Common myeloid progenitor, CD34-positive (primary cell): ENCODE measurements around the gene MYL9. TPM values are rescaled to one million over a fixed set of nuclear protein-coding genes. Genes with fewer than 3 reads are reported as not detected.

Source experiments
- CTCF ChIA-PET: fragments of 350-600 bp; sonication (Branson Sonifier 250); formaldehyde crosslinking; loops from one replicate; lab custom pipeline; 2021; ENCODE audit warnings: antibody characterized with exemption; lab: Charles Lee
- POLR2A ChIA-PET: fragments of 350-600 bp; sonication (Branson Sonifier 250); formaldehyde crosslinking; loops from one replicate; lab custom pipeline; 2021; ENCODE audit warnings: antibody characterized with exemption; lab: Charles Lee
- DNase-seq, 3 donors: peaks; one replicate each; pipeline versions ENCODE4 v3.0.0 to v3.0.0-alpha.2; 2013
- H3K27ac ChIP-seq, 2 experiments: 1 replicate in 1 of 2; 2 replicates in 1 of 2; pipeline ENCODE4 v1.7.0; 2013; ENCODE audit warnings: inconsistent platforms in 2 of 2, low read length in 2 of 2, mild to moderate bottlenecking in 2 of 2, low read depth in 1 of 2, moderate library complexity in 1 of 2; ENCODE audit not compliant: severe bottlenecking in 2 of 2, insufficient read depth in 1 of 2, poor library complexity in 1 of 2
- H3K27me3 ChIP-seq, 5 experiments: replicated peaks in 2 of 5; 1 replicate in 3 of 5; 2 replicates in 2 of 5; pipeline versions ENCODE4 v1.6.1 to v1.7.0; 2013; ENCODE audit warnings: low read length in 4 of 5, mild to moderate bottlenecking in 2 of 5, moderate library complexity in 2 of 5, inconsistent platforms in 1 of 5; ENCODE audit not compliant: insufficient read depth in 5 of 5, control insufficient read depth in 4 of 5
- H3K36me3 ChIP-seq, 4 experiments: 1 replicate in 2 of 4; 2 replicates in 2 of 4; pipeline versions ENCODE4 v1.6.1 to v1.7.0; 2013; ENCODE audit warnings: low read length in 3 of 4, control low read depth in 1 of 4, mild to moderate bottlenecking in 1 of 4; ENCODE audit not compliant: control insufficient read depth in 4 of 4, insufficient read depth in 4 of 4
- H3K4me1 ChIP-seq, 4 experiments: 1 replicate in 3 of 4; 2 replicates in 1 of 4; pipeline versions ENCODE4 v1.6.1 to v1.7.1; 2013; ENCODE audit warnings: low read length in 3 of 4, mild to moderate bottlenecking in 3 of 4, control low read depth in 1 of 4, inconsistent platforms in 1 of 4, moderate library complexity in 1 of 4; ENCODE audit not compliant: control insufficient read depth in 4 of 4, insufficient read depth in 4 of 4; ENCODE audit errors: control extremely low read depth in 1 of 4
- H3K4me3 ChIP-seq, 7 experiments: 1 replicate in 4 of 7; 2 replicates in 3 of 7; pipeline versions ENCODE4 v1.5.1 to v1.7.0; 2013; ENCODE audit warnings: mild to moderate bottlenecking in 7 of 7, low read length in 6 of 7, moderate library complexity in 6 of 7, inconsistent platforms in 2 of 7, low read depth in 2 of 7, control low read depth in 1 of 7; ENCODE audit not compliant: insufficient read depth in 4 of 7, control insufficient read depth in 1 of 7; ENCODE audit errors: extremely low read depth in 1 of 7
- H3K9me3 ChIP-seq, 5 experiments: 1 replicate in 4 of 5; 2 replicates in 1 of 5; pipeline versions ENCODE4 v1.6.1 to v1.7.1; 2013; ENCODE audit warnings: low read length in 4 of 5, mild to moderate bottlenecking in 2 of 5, inconsistent platforms in 1 of 5, low read depth in 1 of 5, moderate library complexity in 1 of 5; ENCODE audit not compliant: control insufficient read depth in 4 of 5, insufficient read depth in 2 of 5; ENCODE audit errors: control extremely low read depth in 1 of 5
- WGBS: methylation state at CpG from one replicate; pipeline ENCODE4 v1.1.5; 2013; ENCODE audit not compliant: insufficient coverage; 5-methylcytosine and 5-hydroxymethylcytosine counted together
- polyA plus RNA-seq: library from polyadenylated mRNA; unstranded; fragments of 120-200 nt; gene quantifications from one replicate; pipeline ENCODE4 v1.2.1, GENCODE V29; 2013

Gene MYL9
- polyA plus RNA-seq, result 4.9 TPM

DNA sequence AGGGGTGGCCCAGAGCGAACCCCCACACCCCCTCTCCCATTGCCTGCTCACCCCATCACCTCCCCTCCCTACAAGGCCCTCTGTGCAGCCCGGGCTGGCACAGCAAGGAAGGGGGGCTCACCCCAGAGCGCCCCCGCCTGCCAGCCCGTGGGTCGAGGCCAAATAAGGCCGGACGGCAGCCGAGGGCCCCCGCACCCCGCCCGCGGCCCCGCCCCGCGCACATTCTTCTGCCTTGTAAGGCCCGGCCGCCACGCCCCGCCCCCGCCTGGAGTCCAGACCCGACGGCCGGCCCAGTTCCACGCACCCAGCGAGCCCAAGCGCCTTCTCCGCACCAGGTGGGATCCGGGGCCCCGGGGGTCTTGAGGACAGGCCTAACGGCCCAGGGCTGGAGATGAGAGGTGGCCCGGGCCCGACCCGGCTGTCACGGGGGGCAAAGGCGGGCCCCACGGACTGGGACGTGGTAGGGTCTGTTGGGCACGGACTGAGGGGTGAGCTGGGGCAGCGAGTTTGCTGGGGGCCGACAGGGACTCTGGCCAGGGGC, at the start of gene MYL9:
TSS of gene MYL9 (plus strand) at position 293 of the 541 bp plus-strand sequence. CDS start 3,366 bp downstream, outside the sequence.
- H3K27me3 ChIP-seq, result no peaks in the 10 kb centered on the region
- H3K9me3 ChIP-seq, result no peaks in the 10 kb centered on the region
- H3K4me1 ChIP-seq, result peaks cover 0 to 13% (median 9%) of the 10 kb centered on the region in 4 experiments
- H3K36me3 ChIP-seq, result no peaks in the 10 kb centered on the region
- POLR2A ChIA-PET, result interaction anchor here (0.6 kb wide), 1 partner anchor 1453 kb away, joined by 3 read pairs; no protein-coding TSS in a partner anchor
- 5% methylated on average over 30 of the region's 41 CpGs for WGBS
- peak within 1 kb of the TSS in 6 of 7 experiments; percentile 18 to 73 (median 52) for H3K4me3 ChIP-seq
- DNase-seq, result peak in 1 of 3 donors; percentile 35
- CTCF ChIA-PET, result interaction anchor here (1.0 to 2.3 kb wide), 3 partner anchors 9 to 49 kb away, joined by 3 to 11 read pairs (median 3); no protein-coding TSS in a partner anchor
- H3K27ac ChIP-seq, result no peak within 1 kb of the TSS

- WGBS, result 41% methylated on average over 6 of the region's 8 CpGs
- Histone ChIP-seq H3K27ac (peak overlapping the region in 1 of 2 experiments; percentile 12), H3K4me1 (peaks cover 3 to 31% (median 15%) of the 10 kb centered on the region in 4 experiments), H3K4me3 (no peak overlapping the region), H3K9me3 (no peaks in the 10 kb centered on the region), H3K27me3 (no peaks in the 10 kb centered on the region), H3K36me3 (peaks cover 3 to 11% (median 8%) of the 10 kb centered on the region in 4 experiments)
- DNase-seq, result peak; percentile 20 to 66 (median 55)
- CTCF ChIA-PET, result interaction anchor here (0.8 to 1.4 kb wide), 3 partner anchors 28 to 50 kb away, joined by 3 to 4 read pairs (median 3); no protein-coding TSS in a partner anchor
- POLR2A ChIA-PET, result no interaction called here
These were observed 49.3 kb upstream of the MYL9 start for GRCh38 chr20:36491901-36492617.

DNA sequence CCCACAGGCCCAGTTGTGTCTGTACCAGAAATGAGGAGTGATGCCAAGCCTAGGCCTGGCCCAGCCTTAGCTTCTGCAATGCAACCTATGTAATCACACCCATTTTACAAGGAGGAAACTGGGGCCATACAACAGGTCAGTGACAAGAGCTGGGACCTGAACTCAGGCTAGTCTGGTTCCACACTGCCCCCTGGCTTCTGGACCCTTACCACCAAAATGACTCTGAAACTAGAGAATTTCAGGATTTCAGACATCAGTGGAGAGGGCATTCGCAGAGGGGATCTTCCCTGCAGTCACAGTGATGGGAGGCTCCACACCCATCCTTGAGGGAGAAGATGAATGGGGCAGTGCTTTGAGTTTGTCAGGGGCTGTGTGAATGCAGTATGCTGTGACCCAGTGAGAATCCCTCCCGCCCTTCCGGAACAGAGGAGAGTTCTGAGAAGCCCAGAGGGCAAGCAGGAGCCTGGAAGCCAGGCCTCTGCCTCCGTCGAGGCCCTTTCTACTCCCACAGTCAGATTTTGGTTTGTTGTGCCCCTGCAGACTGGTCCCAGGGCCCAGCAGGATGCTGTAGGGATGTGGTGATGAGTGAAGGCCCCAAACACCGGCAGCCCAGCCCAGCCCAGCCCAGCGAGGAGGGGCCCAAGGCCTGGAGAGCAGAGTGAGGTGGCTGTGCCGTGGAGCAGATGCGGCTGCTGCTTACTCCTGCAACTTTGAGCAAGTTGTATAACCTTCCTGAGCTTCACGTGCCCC, 48.1 kb upstream of the MYL9 start:
- peaks cover 3 to 31% (median 15%) of the 10 kb centered on the region in 4 experiments for H3K4me1 ChIP-seq
- 96% methylated on average over 10 of the region's 10 CpGs for WGBS
- H3K4me3 ChIP-seq, result no peak overlapping the region
- H3K36me3 ChIP-seq, result peaks cover 3 to 21% (median 16%) of the 10 kb centered on the region in 4 experiments
- H3K27ac ChIP-seq, result no peak overlapping the region
- H3K27me3 ChIP-seq, result no peaks in the 10 kb centered on the region
- peak in 1 of 3 donors; percentile 20 for DNase-seq
- H3K9me3 ChIP-seq, result no peaks in the 10 kb centered on the region
- CTCF ChIA-PET, result interaction anchor here (1.3 kb wide), 1 partner anchor 49 kb away, joined by 3 read pairs; no protein-coding TSS in a partner anchor
- POLR2A ChIA-PET, result no interaction called here

GRCh38 chr20:36493801-36494114, 47.6 kb upstream of the MYL9 start:
- Histone ChIP-seq H3K4me1 (peaks cover 3 to 31% (median 15%) of the 10 kb centered on the region in 4 experiments), H3K27me3 (no peaks in the 10 kb centered on the region), H3K36me3 (peaks cover 3 to 26% (median 21%) of the 10 kb centered on the region in 4 experiments), H3K4me3 (no peak overlapping the region), H3K27ac (no peak overlapping the region), H3K9me3 (no peaks in the 10 kb centered on the region)
- no peak for DNase-seq
- 96% methylated on average over 7 of the region's 7 CpGs for WGBS
- ChIA-PET POLR2A (no interaction called here), CTCF (no interaction called here)

DNA sequence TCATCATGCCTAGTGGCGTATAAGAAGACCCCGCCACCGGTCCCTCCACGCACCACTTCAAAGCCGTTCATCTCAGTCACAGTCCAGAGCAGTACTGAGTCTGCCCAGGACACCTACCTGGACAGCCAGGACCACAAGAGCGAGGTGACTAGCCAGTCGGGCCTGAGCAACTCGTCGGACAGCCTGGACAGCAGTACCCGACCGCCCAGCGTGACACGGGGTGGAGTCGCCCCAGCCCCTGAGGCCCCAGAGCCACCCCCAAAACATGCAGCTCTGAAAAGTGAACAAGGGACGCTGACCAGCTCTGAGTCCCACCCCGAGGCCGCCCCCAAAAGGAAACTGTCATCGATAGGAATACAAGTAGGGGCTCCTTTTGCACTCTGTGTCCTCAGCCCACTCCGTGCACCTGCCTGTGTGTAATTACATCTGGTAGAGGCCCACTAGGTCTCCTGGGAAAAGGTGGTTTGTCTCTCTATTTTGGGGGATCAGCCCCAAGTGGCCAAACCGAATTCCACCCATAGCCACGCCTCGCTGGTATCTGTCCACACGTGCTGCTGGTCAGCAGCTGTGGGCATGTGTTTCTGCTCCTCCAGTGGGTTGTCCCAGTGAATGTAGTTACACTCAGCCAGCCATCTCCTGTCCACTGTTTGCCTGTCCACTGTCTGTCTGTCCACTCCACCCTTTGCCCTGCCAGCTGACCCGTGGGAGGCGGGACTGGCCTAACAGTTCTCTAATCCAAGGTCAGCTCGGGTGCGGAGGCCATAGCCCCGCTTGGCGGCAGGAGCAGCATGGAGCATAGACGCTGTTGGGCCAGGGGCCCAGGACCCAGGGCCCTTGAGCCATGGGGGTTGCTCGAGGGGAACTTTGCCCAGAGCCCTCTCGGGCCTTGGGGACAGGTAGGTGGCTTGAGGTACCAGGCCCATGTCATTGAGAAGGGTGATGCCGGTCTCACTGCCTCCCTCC, 44.3 kb upstream of the MYL9 start:
- peaks cover 3 to 47% (median 39%) of the 10 kb centered on the region in 4 experiments for H3K36me3 ChIP-seq
- CTCF ChIA-PET, result interaction anchor here (1.1 to 2.0 kb wide), 4 partner anchors 9 to 15 kb away, joined by 3 to 5 read pairs (median 5); no protein-coding TSS in a partner anchor
- H3K4me1 ChIP-seq, result peaks cover 0 to 12% (median 6%) of the 10 kb centered on the region in 4 experiments

DNA sequence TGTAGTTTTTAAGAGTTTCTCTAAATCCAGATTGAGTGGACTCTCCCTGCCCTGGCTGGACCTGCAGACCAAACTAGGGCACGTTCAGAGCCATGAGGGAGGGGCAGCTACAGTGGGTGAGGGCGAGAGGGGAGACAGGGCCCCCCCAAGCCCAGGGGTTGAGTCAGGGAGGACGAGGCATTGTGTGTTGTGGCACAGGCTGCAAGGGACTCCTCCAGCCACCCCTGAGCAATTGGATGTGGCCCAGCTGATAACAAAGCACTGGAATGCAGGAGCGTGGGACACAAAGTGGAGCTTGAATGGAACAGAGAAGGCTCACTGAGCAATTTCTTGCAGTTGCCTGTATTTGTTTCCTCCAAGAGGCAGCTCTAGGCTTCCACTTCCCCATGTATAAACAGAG, 43.5 kb upstream of the MYL9 start:
- 95% methylated on average over 4 of the region's 4 CpGs for WGBS
- no peak overlapping the region for H3K4me3 ChIP-seq
- H3K9me3 ChIP-seq, result no peaks in the 10 kb centered on the region
- ChIA-PET POLR2A (no interaction called here), CTCF (interaction anchor here (1.0 to 2.0 kb wide), 3 partner anchors 8 to 27 kb away, joined by 3 to 5 read pairs (median 5); no protein-coding TSS in a partner anchor)
- H3K36me3 ChIP-seq, result peaks cover 3 to 47% (median 39%) of the 10 kb centered on the region in 4 experiments
- peaks cover 0 to 3% (median 0%) of the 10 kb centered on the region in 4 experiments for H3K4me1 ChIP-seq
- DNase-seq, result no peak
- H3K27ac ChIP-seq, result no peak overlapping the region
- H3K27me3 ChIP-seq, result no peaks in the 10 kb centered on the region

More for the DNA sequence above, 44.3 kb upstream of the MYL9 start:
- Histone ChIP-seq H3K27me3 (no peaks in the 10 kb centered on the region), H3K9me3 (no peaks in the 10 kb centered on the region), H3K4me3 (no peak overlapping the region), H3K27ac (no peak overlapping the region)
- 98% methylated on average over 32 of the region's 33 CpGs for WGBS
- DNase-seq, result no peak
- POLR2A ChIA-PET, result no interaction called here
